H1 (cell line): Measurements from ENCODE around the gene CAPZB. TPM values are rescaled to one million over a fixed set of nuclear protein-coding genes. Genes with fewer than 3 reads are reported as not detected.

Experiments used
- CTCF ChIA-PET: fragments of 300-600 bp; sonication (Branson Sonifier 250); formaldehyde crosslinking; loops from one replicate; lab custom pipeline; 2021; ENCODE audit not compliant: partially characterized antibody; lab: Charles Lee
- POLR2A ChIA-PET: fragments of 300-600 bp; sonication (Branson Sonifier 250); formaldehyde crosslinking; loops from one replicate; lab custom pipeline; 2021; ENCODE audit warnings: inconsistent platforms; ENCODE audit not compliant: partially characterized antibody; lab: Charles Lee
- DNase-seq, 2 experiments: peaks; one replicate each; pipeline versions ENCODE4 v3.0.0 to v3.0.0-alpha.2; 2010 to 2022; ENCODE audit warnings: low spot score in 2 of 2, low read depth in 1 of 2, mixed read lengths in 1 of 2
- FAIRE-seq: peaks from 2 replicates; lab custom pipeline; 2011; peaks lifted over from hg19 to GRCh38; lab: Jason Lieb, UNC
- H2AFZ ChIP-seq: 2 replicates; pipeline ENCODE4 v1.8.1; 2012; ENCODE audit warnings: low read length, inconsistent platforms
- H2AK5ac ChIP-seq: 2 replicates; pipeline ENCODE4 v1.6.1; 2013; ENCODE audit warnings: low read depth, low read length
- H2BK120ac ChIP-seq: replicated peaks from 2 replicates; pipeline ENCODE3; 2013; ENCODE audit warnings: low read depth, low read length, inconsistent platforms
- H2BK12ac ChIP-seq: 2 replicates; pipeline ENCODE4 v1.6.1; 2013; ENCODE audit warnings: low read depth, low read length
- H2BK15ac ChIP-seq: 2 replicates; pipeline ENCODE4 v1.6.1; 2013; ENCODE audit warnings: low read length
- H2BK20ac ChIP-seq: 2 replicates; pipeline ENCODE4 v1.6.1; 2013; ENCODE audit warnings: low read length
- H2BK5ac ChIP-seq: 2 replicates; pipeline ENCODE4 v1.6.1; 2013; ENCODE audit warnings: low read depth, low read length
- H3K14ac ChIP-seq: 2 replicates; pipeline ENCODE4 v1.6.1; 2013; ENCODE audit warnings: inconsistent platforms; ENCODE audit not compliant: insufficient read length
- H3K18ac ChIP-seq: 2 replicates; pipeline ENCODE4 v1.6.1; 2013; ENCODE audit warnings: low read length; ENCODE audit errors: extremely low read depth
- H3K23ac ChIP-seq: 2 replicates; pipeline ENCODE4 v1.6.1; 2013; ENCODE audit warnings: inconsistent platforms; ENCODE audit not compliant: insufficient read length
- H3K23me2 ChIP-seq: 2 replicates; pipeline ENCODE4 v1.6.1; 2013; ENCODE audit warnings: low read depth, low read length
- H3K27ac ChIP-seq: 2 replicates; pipeline ENCODE4 v1.6.1; 2011; ENCODE audit warnings: low read depth, low read length, inconsistent platforms
- H3K27me3 ChIP-seq, 4 experiments: replicated peaks in 1 of 4; 1 replicate in 1 of 4; 2 replicates in 3 of 4; pipeline versions ENCODE4 v1.6.1 to v1.8.1; 2011 to 2013; ENCODE audit warnings: low read length in 3 of 4, mild to moderate bottlenecking in 3 of 4, inconsistent platforms in 2 of 4, mixed read lengths in 2 of 4, moderate library complexity in 1 of 4; ENCODE audit not compliant: control insufficient read depth in 3 of 4, insufficient read depth in 3 of 4; ENCODE audit errors: extremely low read depth in 1 of 4
- H3K36me3 ChIP-seq, 4 experiments: 2 replicates each; pipeline versions ENCODE4 v1.6.1 to v1.8.1; 2011 to 2013; ENCODE audit warnings: mild to moderate bottlenecking in 4 of 4, low read length in 3 of 4, moderate library complexity in 2 of 4, control low read depth in 1 of 4, inconsistent platforms in 1 of 4; ENCODE audit not compliant: insufficient read depth in 4 of 4, control insufficient read depth in 2 of 4
- H3K4ac ChIP-seq: replicated peaks from 2 replicates; pipeline ENCODE3; 2013; ENCODE audit warnings: low read length, low read depth, mixed read lengths, inconsistent platforms; ENCODE audit not compliant: insufficient read length
- H3K4me1 ChIP-seq, 4 experiments: replicated peaks in 1 of 4; 1 replicate in 1 of 4; 2 replicates in 3 of 4; pipeline versions ENCODE4 v1.6.1 to v1.8.1; 2011 to 2013; ENCODE audit warnings: low read length in 3 of 4, inconsistent platforms in 2 of 4, mixed read lengths in 1 of 4; ENCODE audit not compliant: insufficient read depth in 4 of 4, control insufficient read depth in 3 of 4
- H3K4me2 ChIP-seq, 2 experiments: 2 replicates each; pipeline versions ENCODE4 v1.6.1 to v1.8.1; 2011 to 2013; ENCODE audit warnings: low read depth in 2 of 2, low read length in 2 of 2, control low read depth in 1 of 2, inconsistent platforms in 1 of 2, mild to moderate bottlenecking in 1 of 2; ENCODE audit not compliant: insufficient read depth in 1 of 2
- H3K4me3 ChIP-seq, 4 experiments: fragments of 200-600, 300-600 bp in 1 of 4; sonication (generic), shearing (Covaris generic), sonication (Bioruptor Twin) in 1 of 4; 2 replicates each; pipeline versions ENCODE4 v1.5.1 to v1.8.1; 2011 to 2016; ENCODE audit warnings: low read length in 4 of 4, low read depth in 3 of 4, control low read depth in 2 of 4, inconsistent platforms in 2 of 4, mild to moderate bottlenecking in 2 of 4, mixed read lengths in 1 of 4, moderate library complexity in 1 of 4; ENCODE audit not compliant: insufficient read depth in 2 of 4; ENCODE audit errors: extremely low read depth in 1 of 4
- H3K56ac ChIP-seq: replicated peaks from 2 replicates; pipeline ENCODE3; 2013; ENCODE audit warnings: low read depth, mild to moderate bottlenecking, mixed read lengths, low read length, inconsistent platforms; ENCODE audit not compliant: insufficient read length
- H3K79me1 ChIP-seq: 2 replicates; pipeline ENCODE4 v1.6.1; 2013; ENCODE audit warnings: low read depth, low read length, control low read depth
- H3K79me2 ChIP-seq, 2 experiments: 2 replicates each; pipeline versions ENCODE4 v1.6.1 to v1.8.1; 2012 to 2013; ENCODE audit warnings: low read length in 2 of 2, mild to moderate bottlenecking in 2 of 2, inconsistent platforms in 1 of 2; ENCODE audit not compliant: insufficient read depth in 2 of 2, control insufficient read depth in 1 of 2
- H3K9ac ChIP-seq, 4 experiments: replicated peaks in 1 of 4; 1 replicate in 1 of 4; 2 replicates in 3 of 4; pipeline versions ENCODE4 v1.6.1 to v1.8.1; 2011 to 2013; ENCODE audit warnings: low read depth in 3 of 4, low read length in 3 of 4, control low read depth in 2 of 4, mild to moderate bottlenecking in 2 of 4, moderate library complexity in 2 of 4, inconsistent platforms in 1 of 4; ENCODE audit errors: extremely low read depth in 1 of 4
- H3K9me3 ChIP-seq, 2 experiments: 2 replicates each; pipeline versions ENCODE4 v1.6.1 to v1.8.1; 2012 to 2013; ENCODE audit warnings: mild to moderate bottlenecking in 2 of 2, moderate library complexity in 2 of 2, control low read depth in 1 of 2, inconsistent platforms in 1 of 2, low read depth in 1 of 2, low read length in 1 of 2, mixed read lengths in 1 of 2; ENCODE audit not compliant: insufficient read depth in 2 of 2
- H4K20me1 ChIP-seq, 2 experiments: replicated peaks in 1 of 2; 2 replicates each; pipeline versions ENCODE3 to v1.8.1; 2011 to 2013; ENCODE audit warnings: inconsistent platforms in 2 of 2, low read length in 2 of 2, mild to moderate bottlenecking in 1 of 2; ENCODE audit not compliant: insufficient read depth in 2 of 2, control insufficient read depth in 1 of 2
- H4K5ac ChIP-seq: 2 replicates; pipeline ENCODE4 v1.6.1; 2013; ENCODE audit warnings: low read length, low read depth, mixed read lengths, inconsistent platforms; ENCODE audit not compliant: insufficient read length
- H4K8ac ChIP-seq: 2 replicates; pipeline ENCODE4 v1.8.0; 2013; ENCODE audit warnings: mild to moderate bottlenecking, moderate library complexity, low read length, inconsistent platforms; ENCODE audit not compliant: insufficient read depth; ENCODE audit errors: extremely low read depth
- H4K91ac ChIP-seq: replicated peaks from 2 replicates; pipeline ENCODE3; 2013; ENCODE audit warnings: low read length, mixed read lengths, inconsistent platforms; ENCODE audit not compliant: insufficient read length
- BCL11A ChIP-seq, 2 experiments: IDR thresholded peaks; one replicate each; pipeline ENCODE4 v1.6.1; 2011; ENCODE audit warnings: low read depth in 2 of 2, low read length in 2 of 2, mild to moderate bottlenecking in 2 of 2
- BRCA1 ChIP-seq: IDR thresholded peaks from 2 replicates; pipeline ENCODE4 v1.6.1; 2012; ENCODE audit warnings: low read depth, low read length, improper control_type of control experiment
- CBX5 ChIP-seq: fragments of 300-800, 300-1000 bp; sonication (generic); IDR thresholded peaks from 2 replicates; pipeline ENCODE4 v1.7.1; 2016; ENCODE audit warnings: antibody characterized with exemption, low read length, low read depth
- CTBP2 ChIP-seq: IDR thresholded peaks from 2 replicates; pipeline ENCODE4 v1.7.0; 2011; ENCODE audit warnings: borderline replicate concordance, mild to moderate bottlenecking, moderate library complexity, mixed read lengths, low read length; ENCODE audit not compliant: insufficient read depth, insufficient read length
- E2F6 ChIP-seq: IDR thresholded peaks from 2 replicates; pipeline ENCODE4 v1.6.1; 2012; ENCODE audit warnings: inconsistent platforms
- EP300 ChIP-seq, 2 experiments: IDR thresholded peaks; 1 replicate in 1 of 2; 2 replicates in 1 of 2; pipeline ENCODE4 v1.6.1; 2011 to 2012; ENCODE audit warnings: low read depth in 2 of 2, low read length in 2 of 2, mild to moderate bottlenecking in 2 of 2, borderline replicate concordance in 1 of 2, inconsistent platforms in 1 of 2, moderate library complexity in 1 of 2
- GTF2F1 ChIP-seq: IDR thresholded peaks from 2 replicates; pipeline ENCODE4 v1.6.1; 2012; ENCODE audit warnings: low read depth, low read length, improper control_type of control experiment, borderline replicate concordance
- PHF8 ChIP-seq: fragments of 200-600 bp; sonication (generic); conservative IDR thresholded peaks from 2 replicates; pipeline ENCODE4 v1.7.1; 2012; ENCODE audit warnings: low read depth, mild to moderate bottlenecking, inconsistent platforms, low read length, moderate library complexity
- SIRT6 ChIP-seq: IDR thresholded peaks from one replicate; pipeline ENCODE4 v1.7.1; 2012; ENCODE audit warnings: low read length, inconsistent platforms
- SP4 ChIP-seq: IDR thresholded peaks from 2 replicates; pipeline ENCODE4 v1.6.1; 2012; ENCODE audit warnings: low read length, inconsistent platforms
- SUZ12 ChIP-seq: fragments of 200-600 bp; sonication (generic); IDR thresholded peaks from 2 replicates; pipeline ENCODE4 v1.6.1; 2012; ENCODE audit warnings: mild to moderate bottlenecking, inconsistent platforms, low read length, moderate library complexity, mixed read lengths
- TAF7 ChIP-seq: optimal IDR thresholded peaks from 2 replicates; pipeline ENCODE3; 2011; ENCODE audit warnings: low read depth, mild to moderate bottlenecking, inconsistent platforms, low read length, moderate library complexity, borderline replicate concordance
- WGBS, 2 experiments: shearing (Covaris generic) in 1 of 2; methylation state at CpG; one replicate each; pipeline versions ENCODE4 v1.1.6 to v1.1.7; 2013 to 2015; ENCODE audit warnings: low lambda C conversion rate in 2 of 2, mixed read lengths in 2 of 2, inconsistent platforms in 1 of 2, low coverage in 1 of 2, missing lambda C conversion rate in 1 of 2; ENCODE audit not compliant: insufficient replicate concordance in 2 of 2, insufficient coverage in 1 of 2, insufficient read length in 1 of 2; ENCODE audit errors: extremely low coverage in 1 of 2, missing lambda C conversion rate in 1 of 2; 5-methylcytosine and 5-hydroxymethylcytosine counted together
- polyA plus RNA-seq, 7 experiments: library from polyadenylated mRNA; depleted of rRNA in 3 of 7; stranded (reverse) in 5 of 7; unstranded in 2 of 7; fragments of >200 nt in 5 of 7; fragments of 200-250 nt in 2 of 7; gene quantifications; 1 replicate in 5 of 7; 2 replicates in 1 of 7; 4 replicates in 1 of 7; pipeline versions ENCODE4 v1.2.1 to v1.2.3, GENCODE V29; 2011 to 2013; ENCODE audit warnings: missing spikeins in 2 of 7, mixed read lengths in 2 of 7
- total RNA-seq: library from RNA; stranded (reverse); fragmentation: NEBNext Ultra II Directional; extraction: Animal tissue kit (Norgen Biotek cat#: 25700); gene quantifications from 2 replicates; pipeline ENCODE4 v1.2.1, GENCODE V29; 2021
- TF ChIP-seq, protein P1 (sequence below): IDR thresholded peaks from 2 replicates; pipeline ENCODE4 v1.6.1; 2012; ENCODE audit warnings: inconsistent platforms

Gene CAPZB
- total and polyA plus RNA-seq, 2 of the 8 experiments (the other 6 are each of a cell fraction or from before 2014, with no cell fraction given): 162 to 371 TPM

GRCh38 chr1:19381261-19381660, 104.1 kb downstream of the CAPZB start:
- no peak overlapping the region for H3K4ac ChIP-seq
- CTCF ChIA-PET: interaction anchor here (1.1 to 8.3 kb wide), 4 partner anchors 8 to 202 kb away, joined by 3 to 70 read pairs (median 40); no protein-coding TSS in a partner anchor
- 0 out of 4 replicates have a peak, but pooled peaks cover 0 to under 1% of the 10 kb centered on the region in 2 experiments for H3K79me2 ChIP-seq
- TF ChIP-seq SUZ12: no peak
- TF ChIP-seq E2F6: no peak
- no peak for TF ChIP-seq SP4
- no peak for TF ChIP-seq TAF7
- TF ChIP-seq CBX5: no peak
- no peak for TF ChIP-seq EP300 (IDR thresholded peaks at IDR 0.05; ENCODE audit: borderline replicate concordance in 1 of 2, low read depth in 2 of 2, low read length in 2 of 2)
- no peak for TF ChIP-seq SIRT6
- TF ChIP-seq BCL11A (IDR thresholded peaks at IDR 0.05; ENCODE audit: low read depth in 2 of 2, low read length in 2 of 2): no peak
- no peak for TF ChIP-seq GTF2F1
- no peak for TF ChIP-seq BRCA1
- TF ChIP-seq, protein P1, sequence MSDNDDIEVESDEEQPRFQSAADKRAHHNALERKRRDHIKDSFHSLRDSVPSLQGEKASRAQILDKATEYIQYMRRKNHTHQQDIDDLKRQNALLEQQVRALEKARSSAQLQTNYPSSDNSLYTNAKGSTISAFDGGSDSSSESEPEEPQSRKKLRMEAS: no peak
- TF ChIP-seq CTBP2: no peak
- no peak for TF ChIP-seq PHF8

More at GRCh38 chr1:19381261-19381660, 104.1 kb downstream of the CAPZB start:
- H3K27me3 ChIP-seq: no peaks in the 10 kb centered on the region
- H3K27ac ChIP-seq: no peak overlapping the region
- no peak overlapping the region for H4K91ac ChIP-seq
- no peak overlapping the region for H4K8ac ChIP-seq
- H3K79me1 ChIP-seq: peaks cover 3% of the 10 kb centered on the region
- no peak overlapping the region for H2BK5ac ChIP-seq
- H2BK120ac ChIP-seq: no peak overlapping the region
- no peak overlapping the region for H3K4me2 ChIP-seq
- no peak overlapping the region for H3K56ac ChIP-seq
- WGBS, 2 experiments: 96% methylated on average over 6 of the region's 6 CpGs; no CpG with 5 or more reads in 1 of the 2 experiments
- H3K14ac ChIP-seq: no peak overlapping the region
- no peaks in the 10 kb centered on the region for H3K23me2 ChIP-seq
- no peak overlapping the region for H3K23ac ChIP-seq
- no peak overlapping the region for H4K5ac ChIP-seq
- H3K4me3 ChIP-seq: no peak overlapping the region
- DNase-seq (no peak), FAIRE-seq (no peak)
- no peak overlapping the region for H2AFZ ChIP-seq
- peaks cover 4 to 11% of the 10 kb centered on the region in 2 experiments for H4K20me1 ChIP-seq
- H3K36me3 ChIP-seq: peaks cover 10 to 34% (median 22%) of the 10 kb centered on the region in 4 experiments; a peak in 6 of 8 replicates
- H2BK12ac ChIP-seq: no peak overlapping the region
- H2AK5ac ChIP-seq: no peak overlapping the region
- H3K18ac ChIP-seq: no peak overlapping the region
- H2BK20ac ChIP-seq: no peak overlapping the region
- H3K9me3 ChIP-seq: no peaks in the 10 kb centered on the region
- POLR2A ChIA-PET: interaction anchor here (1.9 kb wide), 1 partner anchor 12 kb away, joined by 7 read pairs; no protein-coding TSS in a partner anchor
- no peak overlapping the region for H3K9ac ChIP-seq
- no peaks in the 10 kb centered on the region for H3K4me1 ChIP-seq
- H2BK15ac ChIP-seq: no peak overlapping the region
